NCI-H2081 treated with DMSO at 0.1 percent for 48 hours (cell line): Measurements from ENCODE around the gene FNDC11.
A peak's percentile ranks its signal among the peaks of the same experiment; 100 is the strongest.

ENCODE experiments used
- DNase-seq: peaks from one replicate; lab custom pipeline; 2025; lab: John Stamatoyannopoulos, UW

The FNDC11 gene

GRCh38 chr20:63525185-63525584, 28.8 kb upstream of the FNDC11 start:
- DNase-seq, result no peak

GRCh38 chr20:63525971-63526370, 28.0 kb upstream of the FNDC11 start:
- DNase-seq, result no peak

- no peak for DNase-seq
These were observed 26.8 kb upstream of the FNDC11 start for GRCh38 chr20:63527184-63527583.

DNA sequence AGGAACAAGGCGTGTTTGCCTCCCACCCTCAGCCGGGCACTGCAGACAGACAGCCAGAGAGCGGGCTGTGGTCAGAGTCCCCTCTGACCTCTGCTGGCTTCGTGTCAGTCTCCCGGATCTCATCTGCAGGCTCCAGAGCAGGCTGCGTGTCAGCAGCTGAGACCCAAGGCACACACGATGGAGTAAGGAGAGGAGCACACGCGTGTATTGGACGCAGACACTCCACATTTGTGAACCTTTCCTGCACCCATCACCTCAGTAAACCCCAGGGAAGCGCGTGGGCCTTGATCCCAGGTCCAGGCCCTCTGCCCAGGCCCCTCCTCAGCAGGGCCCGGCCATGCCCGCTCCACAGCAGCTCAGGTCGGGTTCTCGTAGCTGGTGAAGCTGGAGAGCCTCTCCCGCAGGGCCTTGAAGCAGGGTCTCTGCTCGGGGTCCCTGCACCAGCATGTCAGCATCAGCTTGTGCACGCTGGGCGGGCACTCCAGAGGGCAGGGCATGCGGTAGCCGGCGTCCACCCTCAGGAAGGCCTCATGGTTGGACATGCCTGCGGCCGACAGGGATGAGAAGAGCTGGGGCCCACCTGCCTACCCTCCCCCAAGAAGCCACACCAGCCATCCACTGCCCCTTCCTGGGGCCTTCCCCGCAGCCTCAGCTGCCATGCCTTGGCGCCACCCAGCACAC, 24.6 kb upstream of the FNDC11 start:
- no peak for DNase-seq

GRCh38 chr20:63529861-63530787, 23.8 kb upstream of the FNDC11 start:
- DNase-seq, result no peak

- DNase-seq, result no peak
These were observed 23.2 kb upstream of the FNDC11 start for GRCh38 chr20:63530788-63531160.

DNA sequence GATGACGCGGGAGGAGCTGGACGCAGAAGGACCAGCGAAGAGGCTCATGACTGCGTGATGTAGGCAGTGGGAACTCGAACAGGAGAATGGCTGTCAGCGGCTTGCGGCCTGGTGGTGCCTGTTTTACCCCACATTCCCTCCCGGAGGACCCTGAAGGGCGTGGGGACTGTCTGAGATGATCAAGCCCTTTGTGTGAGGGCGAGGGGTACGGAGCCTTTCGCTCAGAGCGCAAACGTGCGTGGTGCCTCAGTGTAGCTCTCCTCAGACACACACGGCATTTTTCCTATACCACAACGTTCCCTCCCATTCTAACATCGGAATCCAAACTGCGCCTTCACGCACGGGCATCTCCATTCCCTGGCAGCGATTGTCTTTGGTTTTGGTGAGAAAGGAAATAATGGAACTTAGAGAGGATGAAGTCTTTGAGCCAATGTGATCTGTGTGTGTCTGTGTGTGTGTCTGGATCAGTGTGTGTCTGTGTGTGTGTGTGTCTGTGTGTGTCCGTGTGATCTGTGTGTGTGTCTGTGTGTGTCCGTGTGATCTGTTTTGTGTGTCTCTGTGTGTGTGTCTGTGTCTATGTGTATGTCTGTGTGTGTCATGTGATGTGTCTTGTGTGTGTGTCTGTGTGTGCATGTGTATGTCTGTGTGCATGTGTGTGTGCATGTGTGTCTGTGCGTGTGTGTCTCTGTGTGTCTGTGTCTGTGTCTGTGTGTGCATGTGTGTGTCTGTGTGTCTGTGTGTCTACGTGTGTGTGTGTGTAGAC, 22.1 kb upstream of the FNDC11 start:
- DNase-seq, result no peak

DNA sequence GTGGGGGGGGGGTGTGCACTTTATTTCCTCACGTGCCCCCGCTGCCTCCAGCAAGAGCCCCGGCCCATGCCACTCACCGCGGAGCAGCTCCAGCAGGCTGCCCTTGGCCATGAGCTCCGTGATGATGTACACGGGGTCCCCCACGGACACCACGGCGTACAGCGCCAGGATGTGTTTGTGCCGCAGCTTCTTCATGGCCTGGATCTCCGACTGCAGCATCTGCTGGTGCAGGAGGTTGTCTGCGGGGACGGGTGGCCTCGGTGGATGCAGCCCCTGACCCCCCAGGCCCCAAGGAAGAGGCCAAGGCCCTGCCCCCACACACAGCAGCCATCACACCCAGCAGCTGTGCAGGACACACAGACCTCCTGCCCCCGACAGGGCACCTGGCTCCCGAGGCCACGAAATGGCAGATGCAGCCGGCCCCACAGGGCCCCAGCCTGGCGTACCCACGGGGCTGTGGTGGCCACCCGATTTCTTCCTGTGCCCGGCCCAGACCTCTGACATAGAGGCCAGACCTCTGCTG, 21.4 kb upstream of the FNDC11 start:
- no peak for DNase-seq

- no peak for DNase-seq
These were observed 20.6 kb upstream of the FNDC11 start for GRCh38 chr20:63533388-63533787.

DNA sequence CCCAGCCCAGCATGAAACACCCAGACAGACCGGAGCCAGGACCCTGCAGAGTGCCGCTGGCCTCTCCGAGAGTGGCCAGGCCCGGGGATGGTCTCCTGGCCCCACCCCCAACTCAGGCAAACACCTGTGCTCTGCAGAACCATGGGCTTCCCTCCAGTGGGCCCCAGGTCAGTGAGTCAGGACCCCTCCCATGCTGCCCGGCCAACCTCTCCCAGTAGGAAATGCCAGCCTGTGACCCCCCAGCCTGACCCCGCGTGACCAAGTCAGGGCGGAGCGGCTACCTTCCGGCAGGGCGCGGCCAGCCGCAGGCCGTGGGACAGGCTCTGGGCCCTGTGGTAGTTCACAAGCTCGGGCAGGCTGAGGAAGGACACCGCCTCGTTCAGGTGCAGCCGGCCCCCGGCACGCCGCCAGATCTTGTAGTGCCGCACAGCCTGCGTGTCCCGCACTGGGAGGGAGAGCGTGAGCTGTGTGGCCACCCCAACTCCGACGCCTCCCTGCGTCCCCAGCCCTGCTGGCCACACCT, 20.0 kb upstream of the FNDC11 start:
- no peak for DNase-seq

GRCh38 chr20:63534427-63534830, 19.5 kb upstream of the FNDC11 start:
- no peak for DNase-seq

- DNase-seq, result no peak
These were observed 18.9 kb upstream of the FNDC11 start for GRCh38 chr20:63534831-63535651.

GRCh38 chr20:63536241-63536977, 17.6 kb upstream of the FNDC11 start:
- no peak for DNase-seq

GRCh38 chr20:63536997-63537524, 16.9 kb upstream of the FNDC11 start, which contains the start of gene PTK6:
TSS of gene PTK6 (minus strand) at chr20:63537376. CDS start at chr20:63537314, 62 bp downstream.
- DNase-seq, result no peak

DNA sequence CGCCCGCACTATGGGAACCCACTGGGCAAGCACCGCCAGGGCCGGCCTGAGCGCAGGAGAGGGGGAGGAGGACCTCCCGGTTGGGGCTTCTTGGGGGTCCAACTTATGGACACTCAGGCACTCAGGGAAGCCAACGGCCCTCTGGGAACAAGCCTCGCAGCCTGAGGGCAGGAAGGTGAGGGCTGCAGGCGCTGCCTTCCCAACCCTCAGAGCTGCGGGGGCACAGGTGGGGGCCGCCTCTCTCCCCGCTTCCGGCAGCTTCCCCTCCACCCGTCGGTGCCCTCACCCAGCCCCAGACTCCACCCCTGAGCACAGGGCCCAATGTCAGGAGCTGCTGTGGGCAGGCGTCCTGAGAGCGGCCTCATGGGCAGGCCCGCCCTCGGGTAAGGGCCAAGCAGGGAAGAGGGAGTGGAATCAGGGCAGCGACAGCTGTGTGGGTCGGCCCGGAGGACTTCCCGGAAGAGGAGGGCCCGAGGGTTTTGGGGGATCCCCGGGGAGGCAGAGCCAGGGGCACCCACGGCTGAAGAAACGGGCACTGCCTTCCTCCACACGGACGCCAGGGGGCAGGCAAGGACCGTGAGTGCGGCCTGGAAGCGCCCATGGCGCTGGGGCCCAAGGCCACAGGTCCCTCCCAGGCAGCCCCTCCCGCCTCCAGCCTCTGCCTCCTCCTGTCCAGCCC, 16.3 kb upstream of the FNDC11 start:
- DNase-seq, result peak; percentile 34

DNA sequence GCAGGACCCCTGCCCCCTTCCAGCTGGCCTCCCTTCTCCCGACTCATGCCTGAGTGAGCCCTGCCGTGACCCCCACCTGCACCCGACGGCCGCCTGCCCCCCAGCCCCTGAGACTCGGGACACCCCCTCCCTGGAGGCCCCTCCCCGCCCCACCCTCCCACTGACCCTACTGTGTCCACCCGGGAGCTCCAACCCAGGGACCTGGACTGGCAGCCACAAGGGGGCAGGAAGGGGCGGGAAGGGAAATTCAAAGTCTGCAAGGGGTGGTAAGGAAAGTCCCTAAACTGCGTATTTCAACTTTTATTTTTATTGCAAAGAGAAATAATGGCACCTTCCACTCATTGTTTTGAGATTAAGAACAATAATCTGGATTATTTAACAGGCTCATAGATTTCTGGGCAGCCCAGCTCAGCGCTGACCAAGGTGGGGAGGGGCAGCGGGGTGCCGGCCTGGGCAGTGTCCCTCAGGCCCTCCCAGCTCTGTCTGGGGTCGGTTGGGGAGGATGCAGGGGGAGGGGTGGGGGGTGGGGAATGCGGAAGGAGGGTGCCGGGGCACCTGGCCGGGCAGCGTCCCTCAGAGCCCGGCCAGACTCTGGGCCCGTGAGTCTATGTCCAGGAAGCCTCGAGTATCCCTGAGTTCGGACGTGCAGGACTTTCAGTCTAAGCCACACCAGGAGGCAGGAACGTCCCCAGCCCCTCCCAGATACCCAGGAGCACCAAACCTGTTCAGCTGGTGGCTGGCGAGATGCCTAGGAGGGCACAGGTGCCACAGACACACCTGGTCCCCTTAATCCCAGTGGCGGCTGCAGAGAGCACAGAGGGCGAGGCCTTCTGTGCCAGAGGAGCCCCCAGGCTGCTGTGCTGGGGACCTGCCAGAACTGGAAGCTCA, 15.5 kb upstream of the FNDC11 start:
- DNase-seq, result peak; percentile 22

GRCh38 chr20:63539092-63539430, 14.9 kb upstream of the FNDC11 start:
- no peak for DNase-seq
